ENCODE measurements around the gene GREB1. TPM values are rescaled to one million over a fixed set of nuclear protein-coding genes. Genes with fewer than 3 reads are reported as not detected.

GREB1 gene
- total and polyA plus RNA-seq, 2 of the 13 experiments (the other 11 are each of a cell fraction or from before 2014, with no cell fraction given): 31.3 to 61.2 TPM

DNA sequence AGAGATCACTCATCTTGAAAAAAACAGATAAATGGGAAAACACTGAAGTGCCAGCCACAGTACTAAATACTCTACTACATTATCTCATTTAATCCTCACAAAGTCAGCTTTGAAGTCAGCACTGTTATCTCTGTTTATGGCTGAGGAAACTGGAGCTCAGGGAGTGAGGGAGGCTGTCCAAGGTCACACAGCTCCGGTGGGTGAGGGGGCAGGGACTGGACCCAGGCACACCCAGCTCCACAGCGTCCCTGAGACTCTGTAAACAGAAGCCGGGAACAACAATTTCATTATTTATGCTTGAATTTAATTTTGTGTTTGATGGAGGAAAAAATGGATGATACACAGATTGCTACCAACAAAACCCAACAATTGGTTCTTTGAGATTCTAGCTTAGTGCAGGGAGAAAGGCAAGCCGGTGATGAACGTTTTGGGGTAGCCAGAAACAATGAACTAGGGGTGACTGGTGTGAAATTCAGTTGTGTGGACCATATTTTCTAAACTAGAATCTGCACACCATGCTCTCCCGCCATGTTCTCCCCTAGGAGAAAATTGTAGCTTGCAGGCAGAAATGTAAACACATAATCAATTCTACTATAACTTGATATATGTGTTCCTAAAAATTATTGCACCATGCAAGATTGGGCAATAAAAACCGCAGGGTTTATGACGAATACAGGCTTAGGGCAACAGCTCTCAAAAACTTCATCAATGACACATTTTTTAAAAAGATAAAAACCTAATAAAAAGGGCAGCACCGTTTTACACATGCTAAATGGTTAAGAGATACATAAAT, at the start of gene GREB1 (continued):
- TF ChIP-seq, protein P1, sequence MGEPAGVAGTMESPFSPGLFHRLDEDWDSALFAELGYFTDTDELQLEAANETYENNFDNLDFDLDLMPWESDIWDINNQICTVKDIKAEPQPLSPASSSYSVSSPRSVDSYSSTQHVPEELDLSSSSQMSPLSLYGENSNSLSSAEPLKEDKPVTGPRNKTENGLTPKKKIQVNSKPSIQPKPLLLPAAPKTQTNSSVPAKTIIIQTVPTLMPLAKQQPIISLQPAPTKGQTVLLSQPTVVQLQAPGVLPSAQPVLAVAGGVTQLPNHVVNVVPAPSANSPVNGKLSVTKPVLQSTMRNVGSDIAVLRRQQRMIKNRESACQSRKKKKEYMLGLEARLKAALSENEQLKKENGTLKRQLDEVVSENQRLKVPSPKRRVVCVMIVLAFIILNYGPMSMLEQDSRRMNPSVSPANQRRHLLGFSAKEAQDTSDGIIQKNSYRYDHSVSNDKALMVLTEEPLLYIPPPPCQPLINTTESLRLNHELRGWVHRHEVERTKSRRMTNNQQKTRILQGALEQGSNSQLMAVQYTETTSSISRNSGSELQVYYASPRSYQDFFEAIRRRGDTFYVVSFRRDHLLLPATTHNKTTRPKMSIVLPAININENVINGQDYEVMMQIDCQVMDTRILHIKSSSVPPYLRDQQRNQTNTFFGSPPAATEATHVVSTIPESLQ (CRISPR knock-in tag; conservative IDR thresholded peaks at IDR 0.05): no peak
- TF ChIP-seq ZNF605 (CRISPR knock-in tag; IDR thresholded peaks at IDR 0.05) (no peak), TBP (CRISPR knock-in tag; IDR thresholded peaks at IDR 0.05) (no peak), ZNF337 (CRISPR knock-in tag; IDR thresholded peaks at IDR 0.05; ENCODE audit: borderline replicate concordance, low read depth) (no peak), ZNF354B (CRISPR knock-in tag; IDR thresholded peaks at IDR 0.05) (no peak), SIX4 (CRISPR knock-in tag; IDR thresholded peaks at IDR 0.05) (peak; percentile 92), ZNF333 (CRISPR knock-in tag; IDR thresholded peaks at IDR 0.05; ENCODE audit: borderline replicate concordance) (no peak), ZNF484 (CRISPR knock-in tag; IDR thresholded peaks at IDR 0.05; ENCODE audit: borderline replicate concordance, low read depth) (no peak), CBX1 (IDR thresholded peaks at IDR 0.05; ENCODE audit: low read depth) (peak; percentile 77), ZNF343 (CRISPR knock-in tag; IDR thresholded peaks at IDR 0.05) (no peak), RBM22 (optimal IDR thresholded peaks at IDR 0.05; ENCODE audit: low read length) (no peak), NCOA2 (CRISPR knock-in tag; IDR thresholded peaks at IDR 0.05) (peak; percentile 95), RFX5 (IDR thresholded peaks at IDR 0.05; ENCODE audit: low read depth, low read length) (no peak), ZFYVE20 (CRISPR knock-in tag; IDR thresholded peaks at IDR 0.05; ENCODE audit: borderline replicate concordance, low read depth) (no peak), ZNF556 (CRISPR knock-in tag; IDR thresholded peaks at IDR 0.05; ENCODE audit: borderline replicate concordance) (no peak)
- TF ChIP-seq, protein P2, sequence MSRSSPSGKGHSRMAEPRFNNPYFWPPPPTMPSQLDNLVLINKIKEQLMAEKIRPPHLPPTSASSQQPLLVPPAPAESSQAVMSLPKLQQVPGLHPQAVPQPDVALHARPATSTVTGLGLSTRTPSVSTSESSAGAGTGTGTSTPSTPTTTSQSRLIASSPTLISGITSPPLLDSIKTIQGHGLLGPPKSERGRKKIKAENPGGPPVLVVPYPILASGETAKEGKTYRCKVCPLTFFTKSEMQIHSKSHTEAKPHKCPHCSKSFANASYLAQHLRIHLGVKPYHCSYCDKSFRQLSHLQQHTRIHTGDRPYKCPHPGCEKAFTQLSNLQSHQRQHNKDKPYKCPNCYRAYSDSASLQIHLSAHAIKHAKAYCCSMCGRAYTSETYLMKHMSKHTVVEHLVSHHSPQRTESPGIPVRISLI (CRISPR knock-in tag; IDR thresholded peaks at IDR 0.05; ENCODE audit: borderline replicate concordance): peak; percentile 86; the same call in 1 of the 2 replicates
- TF ChIP-seq, protein P3, sequence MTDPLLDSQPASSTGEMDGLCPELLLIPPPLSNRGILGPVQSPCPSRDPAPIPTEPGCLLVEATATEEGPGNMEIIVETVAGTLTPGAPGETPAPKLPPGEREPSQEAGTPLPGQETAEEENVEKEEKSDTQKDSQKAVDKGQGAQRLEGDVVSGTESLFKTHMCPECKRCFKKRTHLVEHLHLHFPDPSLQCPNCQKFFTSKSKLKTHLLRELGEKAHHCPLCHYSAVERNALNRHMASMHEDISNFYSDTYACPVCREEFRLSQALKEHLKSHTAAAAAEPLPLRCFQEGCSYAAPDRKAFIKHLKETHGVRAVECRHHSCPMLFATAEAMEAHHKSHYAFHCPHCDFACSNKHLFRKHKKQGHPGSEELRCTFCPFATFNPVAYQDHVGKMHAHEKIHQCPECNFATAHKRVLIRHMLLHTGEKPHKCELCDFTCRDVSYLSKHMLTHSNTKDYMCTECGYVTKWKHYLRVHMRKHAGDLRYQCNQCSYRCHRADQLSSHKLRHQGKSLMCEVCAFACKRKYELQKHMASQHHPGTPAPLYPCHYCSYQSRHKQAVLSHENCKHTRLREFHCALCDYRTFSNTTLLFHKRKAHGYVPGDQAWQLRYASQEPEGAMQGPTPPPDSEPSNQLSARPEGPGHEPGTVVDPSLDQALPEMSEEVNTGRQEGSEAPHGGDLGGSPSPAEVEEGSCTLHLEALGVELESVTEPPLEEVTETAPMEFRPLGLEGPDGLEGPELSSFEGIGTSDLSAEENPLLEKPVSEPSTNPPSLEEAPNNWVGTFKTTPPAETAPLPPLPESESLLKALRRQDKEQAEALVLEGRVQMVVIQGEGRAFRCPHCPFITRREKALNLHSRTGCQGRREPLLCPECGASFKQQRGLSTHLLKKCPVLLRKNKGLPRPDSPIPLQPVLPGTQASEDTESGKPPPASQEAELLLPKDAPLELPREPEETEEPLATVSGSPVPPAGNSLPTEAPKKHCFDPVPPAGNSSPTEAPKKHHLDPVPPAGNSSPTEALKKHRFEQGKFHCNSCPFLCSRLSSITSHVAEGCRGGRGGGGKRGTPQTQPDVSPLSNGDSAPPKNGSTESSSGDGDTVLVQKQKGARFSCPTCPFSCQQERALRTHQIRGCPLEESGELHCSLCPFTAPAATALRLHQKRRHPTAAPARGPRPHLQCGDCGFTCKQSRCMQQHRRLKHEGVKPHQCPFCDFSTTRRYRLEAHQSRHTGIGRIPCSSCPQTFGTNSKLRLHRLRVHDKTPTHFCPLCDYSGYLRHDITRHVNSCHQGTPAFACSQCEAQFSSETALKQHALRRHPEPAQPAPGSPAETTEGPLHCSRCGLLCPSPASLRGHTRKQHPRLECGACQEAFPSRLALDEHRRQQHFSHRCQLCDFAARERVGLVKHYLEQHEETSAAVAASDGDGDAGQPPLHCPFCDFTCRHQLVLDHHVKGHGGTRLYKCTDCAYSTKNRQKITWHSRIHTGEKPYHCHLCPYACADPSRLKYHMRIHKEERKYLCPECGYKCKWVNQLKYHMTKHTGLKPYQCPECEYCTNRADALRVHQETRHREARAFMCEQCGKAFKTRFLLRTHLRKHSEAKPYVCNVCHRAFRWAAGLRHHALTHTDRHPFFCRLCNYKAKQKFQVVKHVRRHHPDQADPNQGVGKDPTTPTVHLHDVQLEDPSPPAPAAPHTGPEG (CRISPR knock-in tag; IDR thresholded peaks at IDR 0.05): no peak
- TF ChIP-seq, protein P4, sequence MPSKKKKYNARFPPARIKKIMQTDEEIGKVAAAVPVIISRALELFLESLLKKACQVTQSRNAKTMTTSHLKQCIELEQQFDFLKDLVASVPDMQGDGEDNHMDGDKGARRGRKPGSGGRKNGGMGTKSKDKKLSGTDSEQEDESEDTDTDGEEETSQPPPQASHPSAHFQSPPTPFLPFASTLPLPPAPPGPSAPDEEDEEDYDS (CRISPR knock-in tag; IDR thresholded peaks at IDR 0.05): no peak

Data from HepG2 (cell line).